Trophoblast cell (in vitro differentiated cells and primary cell): ENCODE results near the gene CPE.

ENCODE experiments used
- DNase-seq, 2 donors: peaks; one replicate each; pipeline ENCODE4 v3.0.0-alpha.2; 2016
- H2AFZ ChIP-seq: 2 replicates; pipeline ENCODE4 v1.6.1; 2013; ENCODE audit warnings: low read length, moderate library complexity, mild to moderate bottlenecking; ENCODE audit not compliant: insufficient read depth, poor library complexity
- H2AK5ac ChIP-seq: 2 replicates; pipeline ENCODE4 v1.6.1; 2013; ENCODE audit warnings: mild to moderate bottlenecking, low read length
- H2BK120ac ChIP-seq: 2 replicates; pipeline ENCODE4 v1.6.1; 2013; ENCODE audit warnings: low read length, mild to moderate bottlenecking, moderate library complexity; ENCODE audit not compliant: insufficient read depth, poor library complexity
- H2BK12ac ChIP-seq: 2 replicates; pipeline ENCODE4 v1.6.1; 2013; ENCODE audit warnings: mild to moderate bottlenecking, low read length, moderate library complexity
- H2BK5ac ChIP-seq: 2 replicates; pipeline ENCODE4 v1.6.1; 2013; ENCODE audit warnings: low read length, low read depth, moderate library complexity, mild to moderate bottlenecking; ENCODE audit not compliant: poor library complexity
- H3K14ac ChIP-seq: 2 replicates; pipeline ENCODE4 v1.6.1; 2013; ENCODE audit warnings: mild to moderate bottlenecking, low read length
- H3K18ac ChIP-seq: 2 replicates; pipeline ENCODE4 v1.6.1; 2013; ENCODE audit warnings: mild to moderate bottlenecking, low read length
- H3K23ac ChIP-seq: 2 replicates; pipeline ENCODE4 v1.6.1; 2013; ENCODE audit warnings: low read length
- H3K27ac ChIP-seq: 2 replicates; pipeline ENCODE4 v1.5.1; 2013; ENCODE audit warnings: low read depth, mild to moderate bottlenecking, inconsistent platforms, low read length, moderate library complexity
- H3K27me3 ChIP-seq: 2 replicates; pipeline ENCODE4 v1.6.1; 2013; ENCODE audit warnings: inconsistent platforms, mild to moderate bottlenecking, low read length, moderate library complexity; ENCODE audit not compliant: insufficient read depth
- H3K36me3 ChIP-seq, 2 experiments: 1 replicate in 1 of 2; 2 replicates in 1 of 2; pipeline ENCODE4 v1.6.1; 2013; ENCODE audit warnings: low read length in 2 of 2, mild to moderate bottlenecking in 2 of 2, moderate library complexity in 1 of 2; ENCODE audit not compliant: insufficient read depth in 2 of 2, control insufficient read depth in 1 of 2
- H3K4ac ChIP-seq: 2 replicates; pipeline ENCODE4 v1.6.1; 2013; ENCODE audit warnings: low read depth, mild to moderate bottlenecking, low read length, moderate library complexity
- H3K4me1 ChIP-seq, 2 experiments: 1 replicate in 1 of 2; 2 replicates in 1 of 2; pipeline ENCODE4 v1.6.1; 2013; ENCODE audit warnings: low read length in 2 of 2, mild to moderate bottlenecking in 2 of 2, moderate library complexity in 1 of 2; ENCODE audit not compliant: insufficient read depth in 2 of 2, control insufficient read depth in 1 of 2
- H3K4me2 ChIP-seq: 2 replicates; pipeline ENCODE4 v1.6.1; 2013; ENCODE audit warnings: inconsistent platforms, mild to moderate bottlenecking, low read length, moderate library complexity
- H3K4me3 ChIP-seq: 2 replicates; pipeline ENCODE4 v1.5.1; 2013; ENCODE audit warnings: mild to moderate bottlenecking, low read depth, low read length, inconsistent platforms
- H3K79me1 ChIP-seq: one replicate; pipeline ENCODE4 v1.6.1; 2013; ENCODE audit warnings: low read length
- H3K79me2 ChIP-seq: 2 replicates; pipeline ENCODE4 v1.6.1; 2013; ENCODE audit warnings: low read length, mild to moderate bottlenecking; ENCODE audit not compliant: control insufficient read depth, insufficient read depth, poor library complexity
- H3K9ac ChIP-seq: 2 replicates; pipeline ENCODE4 v1.6.1; 2013; ENCODE audit warnings: mild to moderate bottlenecking, low read length
- H3K9me3 ChIP-seq: 2 replicates; pipeline ENCODE4 v1.6.1; 2013; ENCODE audit warnings: low read depth, mild to moderate bottlenecking, control low read depth, inconsistent platforms, low read length; ENCODE audit not compliant: insufficient read depth
- H4K12ac ChIP-seq: 2 replicates; pipeline ENCODE4 v1.6.1; 2013; ENCODE audit warnings: low read depth, mild to moderate bottlenecking, low read length, moderate library complexity
- H4K8ac ChIP-seq: 2 replicates; pipeline ENCODE4 v1.6.1; 2013; ENCODE audit warnings: low read depth, mild to moderate bottlenecking, low read length, moderate library complexity
- H4K91ac ChIP-seq: one replicate; pipeline ENCODE4 v1.6.1; 2013; ENCODE audit warnings: low read depth, mild to moderate bottlenecking, low read length, moderate library complexity
- WGBS: extraction: QIAGEN DNeasy Blood & Tissue Kit; methylation state at CpG from one replicate; pipeline ENCODE4 v1.1.7; 2013; ENCODE audit warnings: missing lambda C conversion rate; ENCODE audit not compliant: insufficient read length, insufficient coverage; ENCODE audit errors: extremely low coverage; 5-methylcytosine and 5-hydroxymethylcytosine counted together

Gene CPE

DNA sequence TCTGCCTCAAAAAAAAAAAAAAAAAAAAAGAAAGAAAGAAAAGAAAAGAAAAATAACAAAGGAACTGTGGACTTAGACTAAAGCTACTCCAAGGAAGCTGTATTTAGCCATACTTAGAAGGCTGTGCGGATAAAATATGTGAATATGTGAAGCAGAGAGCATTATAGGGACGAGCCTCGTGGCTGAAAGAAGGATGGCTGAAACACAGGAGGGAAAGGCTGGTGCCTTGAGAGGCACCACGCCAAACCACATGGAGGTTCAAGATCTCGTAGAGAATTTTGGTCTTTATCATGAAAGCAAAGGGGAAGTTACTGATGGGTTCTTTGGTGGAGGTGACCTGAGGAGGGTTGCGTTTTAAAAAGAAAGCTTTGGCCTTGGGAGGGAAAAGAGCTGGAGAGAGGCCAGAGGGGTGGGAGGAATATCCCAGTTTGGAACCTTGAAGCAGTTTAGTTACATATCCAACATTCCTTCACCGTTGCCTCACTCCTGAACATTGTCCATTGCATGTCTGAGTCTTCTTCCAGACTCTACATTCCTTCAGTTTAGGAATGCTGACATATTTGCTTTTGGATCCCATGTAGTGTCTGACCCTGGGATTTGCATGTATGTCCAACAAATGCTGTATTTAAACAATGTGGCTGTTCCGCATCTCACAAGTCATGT lies 82.5 kb downstream of the CPE start:
- H3K36me3 ChIP-seq, result no peaks in the 10 kb centered on the region
- WGBS, result no CpG with 5 or more reads among the region's 8 CpGs
- peak; percentile 67 to 89 for DNase-seq

GRCh38 chr4:165462009-165462408 lies 83.2 kb downstream of the CPE start:
- H3K4ac ChIP-seq, result no peak overlapping the region
- H2AK5ac ChIP-seq, result no peak overlapping the region
- H3K4me1 ChIP-seq, result peaks cover 6 to 9% of the 10 kb centered on the region in 2 experiments
- WGBS, result no CpG with 5 or more reads among the region's 3 CpGs
- no peak overlapping the region for H3K18ac ChIP-seq
- H3K27me3 ChIP-seq, result no peaks in the 10 kb centered on the region
- H2BK5ac ChIP-seq, result no peak overlapping the region
- H3K4me2 ChIP-seq, result no peak overlapping the region
- H2AFZ ChIP-seq, result no peak overlapping the region
- peak overlapping the region; percentile 6 for H3K27ac ChIP-seq
- no peak for DNase-seq
- H4K91ac ChIP-seq, result no peak overlapping the region
- H3K4me3 ChIP-seq, result no peak overlapping the region
- H3K79me2 ChIP-seq, result no peaks in the 10 kb centered on the region
- H3K9me3 ChIP-seq, result no peaks in the 10 kb centered on the region
- H2BK120ac ChIP-seq, result no peak overlapping the region
- no peak overlapping the region for H4K12ac ChIP-seq
- H3K79me1 ChIP-seq, result peaks cover 5% of the 10 kb centered on the region
- no peak overlapping the region for H3K9ac ChIP-seq
- no peaks in the 10 kb centered on the region for H3K36me3 ChIP-seq
- H2BK12ac ChIP-seq, result no peak overlapping the region
- H3K23ac ChIP-seq, result no peak overlapping the region
- H4K8ac ChIP-seq, result no peak overlapping the region
- no peak overlapping the region for H3K14ac ChIP-seq

More for the DNA sequence above, 82.5 kb downstream of the CPE start:
- Histone ChIP-seq H3K4ac (no peak overlapping the region), H3K9ac (no peak overlapping the region), H4K8ac (no peak overlapping the region), H3K18ac (no peak overlapping the region), H2AK5ac (no peak overlapping the region), H2BK5ac (peak overlapping the region; percentile 32), H4K12ac (no peak overlapping the region), H2BK12ac (no peak overlapping the region), H3K27ac (peak overlapping the region; percentile 63), H2BK120ac (peak overlapping the region; percentile 4), H3K27me3 (no peaks in the 10 kb centered on the region), H3K4me3 (no peak overlapping the region), H4K91ac (peak overlapping the region; percentile 60), H3K14ac (no peak overlapping the region), H3K23ac (no peak overlapping the region), H3K4me2 (peak overlapping the region; percentile 47), H3K4me1 (peaks cover 6 to 9% of the 10 kb centered on the region in 2 experiments), H3K9me3 (no peaks in the 10 kb centered on the region), H2AFZ (no peak overlapping the region), H3K79me2 (no peaks in the 10 kb centered on the region), H3K79me1 (peaks cover 5% of the 10 kb centered on the region)

DNA sequence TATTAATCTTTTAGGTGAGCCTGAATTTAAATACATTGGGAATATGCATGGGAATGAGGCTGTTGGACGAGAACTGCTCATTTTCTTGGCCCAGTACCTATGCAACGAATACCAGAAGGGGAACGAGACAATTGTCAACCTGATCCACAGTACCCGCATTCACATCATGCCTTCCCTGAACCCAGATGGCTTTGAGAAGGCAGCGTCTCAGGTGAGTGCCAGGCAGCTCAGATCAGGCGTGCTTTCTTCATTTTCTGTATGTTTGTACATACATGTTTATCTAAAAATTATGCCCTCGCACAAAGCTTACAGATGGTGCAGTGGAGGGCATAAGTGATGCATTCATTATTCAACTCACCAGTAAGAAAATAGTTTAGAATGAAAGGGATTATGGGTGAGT lies 85.6 kb downstream of the CPE start:
- peaks cover 5% of the 10 kb centered on the region for H3K79me1 ChIP-seq
- H3K4me3 ChIP-seq, result no peak overlapping the region
- no peak overlapping the region for H3K4ac ChIP-seq
- H2BK120ac ChIP-seq, result no peak overlapping the region
- no peak overlapping the region for H4K91ac ChIP-seq
- no peak overlapping the region for H3K23ac ChIP-seq
- H3K9ac ChIP-seq, result no peak overlapping the region
- no peak overlapping the region for H2AFZ ChIP-seq
- no peak for DNase-seq
- no peak overlapping the region for H3K18ac ChIP-seq
- H3K36me3 ChIP-seq, result peaks cover 0 to 2% of the 10 kb centered on the region in 2 experiments
- WGBS, result no CpG with 5 or more reads among the region's 7 CpGs
- H3K9me3 ChIP-seq, result no peaks in the 10 kb centered on the region
- no peak overlapping the region for H3K14ac ChIP-seq
- H4K8ac ChIP-seq, result no peak overlapping the region
- H2BK5ac ChIP-seq, result no peak overlapping the region
- no peaks in the 10 kb centered on the region for H3K79me2 ChIP-seq
- H2BK12ac ChIP-seq, result no peak overlapping the region
- H3K4me1 ChIP-seq, result peaks cover 6 to 9% of the 10 kb centered on the region in 2 experiments
- no peak overlapping the region for H3K4me2 ChIP-seq
- H3K27me3 ChIP-seq, result no peaks in the 10 kb centered on the region
- no peak overlapping the region for H4K12ac ChIP-seq
- H2AK5ac ChIP-seq, result no peak overlapping the region
- no peak overlapping the region for H3K27ac ChIP-seq

GRCh38 chr4:165464813-165465381 lies 86.1 kb downstream of the CPE start:
- Histone ChIP-seq H4K12ac (no peak overlapping the region), H3K4me1 (peaks cover 4 to 8% of the 10 kb centered on the region in 2 experiments), H2BK12ac (no peak overlapping the region), H3K18ac (no peak overlapping the region), H3K36me3 (peaks cover 0 to 2% of the 10 kb centered on the region in 2 experiments), H4K8ac (no peak overlapping the region), H3K27me3 (no peaks in the 10 kb centered on the region), H3K23ac (no peak overlapping the region), H3K9ac (no peak overlapping the region), H2BK120ac (no peak overlapping the region), H3K9me3 (no peaks in the 10 kb centered on the region), H3K79me1 (peaks cover 5% of the 10 kb centered on the region), H3K14ac (no peak overlapping the region), H2AK5ac (no peak overlapping the region), H3K4me3 (no peak overlapping the region), H3K4ac (no peak overlapping the region), H4K91ac (no peak overlapping the region), H3K27ac (no peak overlapping the region), H2BK5ac (no peak overlapping the region), H3K79me2 (no peaks in the 10 kb centered on the region), H3K4me2 (no peak overlapping the region), H2AFZ (no peak overlapping the region)
- DNase-seq, result peak in 1 of 2 donors; percentile 69
- no CpG with 5 or more reads among the region's 9 CpGs for WGBS
